ENCODE data around the gene FAM3D.

DNA sequence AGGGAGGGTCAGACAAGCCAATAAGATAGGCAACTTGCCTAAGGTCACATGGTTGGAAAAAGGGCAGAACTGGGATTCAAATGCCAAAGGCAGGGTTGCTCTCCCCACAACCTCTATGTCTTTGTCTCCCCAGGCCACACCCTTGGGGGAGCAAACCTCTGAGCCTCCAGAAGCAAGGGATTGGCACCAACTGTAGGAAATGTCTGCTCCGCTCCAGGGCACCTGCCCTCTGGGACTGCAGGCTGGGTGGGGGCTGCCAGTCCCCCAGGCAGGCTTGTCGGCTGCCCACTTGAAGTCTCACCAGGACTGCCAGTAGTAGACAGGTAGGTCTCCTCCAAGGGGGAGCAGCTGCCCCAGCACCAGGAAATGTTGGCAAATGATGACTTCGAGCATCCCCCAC is 2.0 kb downstream of the FAM3D start:
- no peak for TF ChIP-seq POLR2A (IDR thresholded peaks at IDR 0.05)
- TF ChIP-seq, protein P1, sequence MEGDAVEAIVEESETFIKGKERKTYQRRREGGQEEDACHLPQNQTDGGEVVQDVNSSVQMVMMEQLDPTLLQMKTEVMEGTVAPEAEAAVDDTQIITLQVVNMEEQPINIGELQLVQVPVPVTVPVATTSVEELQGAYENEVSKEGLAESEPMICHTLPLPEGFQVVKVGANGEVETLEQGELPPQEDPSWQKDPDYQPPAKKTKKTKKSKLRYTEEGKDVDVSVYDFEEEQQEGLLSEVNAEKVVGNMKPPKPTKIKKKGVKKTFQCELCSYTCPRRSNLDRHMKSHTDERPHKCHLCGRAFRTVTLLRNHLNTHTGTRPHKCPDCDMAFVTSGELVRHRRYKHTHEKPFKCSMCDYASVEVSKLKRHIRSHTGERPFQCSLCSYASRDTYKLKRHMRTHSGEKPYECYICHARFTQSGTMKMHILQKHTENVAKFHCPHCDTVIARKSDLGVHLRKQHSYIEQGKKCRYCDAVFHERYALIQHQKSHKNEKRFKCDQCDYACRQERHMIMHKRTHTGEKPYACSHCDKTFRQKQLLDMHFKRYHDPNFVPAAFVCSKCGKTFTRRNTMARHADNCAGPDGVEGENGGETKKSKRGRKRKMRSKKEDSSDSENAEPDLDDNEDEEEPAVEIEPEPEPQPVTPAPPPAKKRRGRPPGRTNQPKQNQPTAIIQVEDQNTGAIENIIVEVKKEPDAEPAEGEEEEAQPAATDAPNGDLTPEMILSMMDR (IDR thresholded peaks at IDR 0.05), result no peak
- TF ChIP-seq POLR2AphosphoS5 (IDR thresholded peaks at IDR 0.05), result no peak
